T follicular helper cell (primary cell): ENCODE data around the gene HOXA13.

Source experiments
- DNase-seq: peaks from one replicate; pipeline ENCODE4 v3.0.0-alpha.2; 2020; ENCODE audit warnings: low read depth

The HOXA13 gene

DNA sequence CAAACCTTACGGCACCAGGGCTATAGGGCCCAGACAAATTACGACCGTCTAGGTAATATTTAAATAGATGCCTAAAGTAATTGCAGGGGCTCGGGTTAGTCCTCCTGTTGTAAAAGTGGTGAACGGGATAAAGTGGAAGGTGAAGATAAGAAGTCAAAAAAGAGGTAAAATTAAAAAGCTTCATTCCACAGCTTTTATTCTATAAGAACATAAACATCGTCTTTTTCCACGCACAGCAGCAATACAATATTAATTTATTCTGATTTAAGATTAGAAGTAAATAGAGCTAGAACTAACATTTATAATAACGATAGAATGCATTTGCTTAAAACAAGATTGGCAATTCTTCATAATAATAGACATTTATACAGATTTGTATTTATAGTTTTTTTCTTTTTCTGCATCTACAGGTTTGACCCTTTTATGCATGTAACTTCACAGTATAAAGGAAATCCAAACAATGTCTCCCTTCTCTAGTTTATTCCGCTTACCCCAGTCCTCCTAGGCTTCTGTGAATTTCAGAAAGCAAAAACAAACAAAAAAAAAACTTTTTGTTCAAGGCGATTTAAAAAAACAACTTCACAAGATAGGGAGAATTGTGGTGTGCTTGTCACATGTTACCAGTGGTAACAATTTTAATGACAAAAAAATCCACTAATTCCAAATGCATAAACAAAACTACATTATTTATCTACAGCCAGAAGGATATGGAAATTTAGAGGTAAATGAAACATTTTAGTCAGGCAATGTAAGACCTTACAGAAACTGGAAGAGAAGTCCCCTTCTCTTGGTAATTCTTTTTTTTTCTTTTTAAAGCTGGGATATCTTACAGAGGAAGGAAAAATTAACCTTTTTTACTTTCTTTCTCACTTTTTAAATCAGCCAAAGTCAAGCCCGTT lies 29.2 kb downstream of the HOXA13 start:
- no peak for DNase-seq

DNA sequence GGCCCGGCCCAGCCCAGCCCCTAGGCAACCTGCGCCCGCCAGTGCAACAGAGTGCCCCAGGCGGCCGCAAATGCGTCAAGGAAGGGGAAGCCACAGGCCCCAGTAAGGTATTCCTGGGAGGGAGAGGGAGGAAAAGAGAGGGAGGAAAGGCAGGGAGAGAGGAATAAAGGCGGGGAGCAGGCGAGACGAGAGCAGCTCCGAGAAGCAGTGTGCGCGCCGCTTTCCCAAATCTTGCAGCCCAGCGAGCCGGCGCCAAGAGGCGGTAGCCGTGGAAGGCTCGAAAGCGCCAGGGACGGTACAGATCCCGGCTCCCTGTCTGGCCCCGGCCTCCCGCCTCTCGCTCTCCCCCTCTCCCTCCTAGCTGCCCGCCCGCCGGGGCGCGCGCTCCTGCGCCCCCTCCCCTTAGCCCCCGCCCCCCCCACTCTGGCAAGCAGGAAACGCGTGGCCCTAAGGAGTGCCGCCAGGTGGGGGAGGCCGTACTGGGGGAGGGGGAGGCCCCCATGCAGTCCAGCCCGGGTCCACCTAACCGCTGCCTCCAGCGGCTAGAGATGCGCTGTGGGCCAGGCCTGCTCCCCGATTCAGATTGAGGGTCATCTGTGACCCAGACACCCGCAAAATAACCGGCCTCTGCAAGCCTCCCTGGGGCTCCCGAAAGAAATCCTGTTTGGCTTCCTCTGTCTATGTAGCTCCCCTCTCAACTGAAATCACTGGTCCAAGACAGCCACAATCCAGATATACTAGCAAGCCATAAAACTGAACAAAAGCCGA lies 30.0 kb downstream of the HOXA13 start:
- no peak for DNase-seq

DNA sequence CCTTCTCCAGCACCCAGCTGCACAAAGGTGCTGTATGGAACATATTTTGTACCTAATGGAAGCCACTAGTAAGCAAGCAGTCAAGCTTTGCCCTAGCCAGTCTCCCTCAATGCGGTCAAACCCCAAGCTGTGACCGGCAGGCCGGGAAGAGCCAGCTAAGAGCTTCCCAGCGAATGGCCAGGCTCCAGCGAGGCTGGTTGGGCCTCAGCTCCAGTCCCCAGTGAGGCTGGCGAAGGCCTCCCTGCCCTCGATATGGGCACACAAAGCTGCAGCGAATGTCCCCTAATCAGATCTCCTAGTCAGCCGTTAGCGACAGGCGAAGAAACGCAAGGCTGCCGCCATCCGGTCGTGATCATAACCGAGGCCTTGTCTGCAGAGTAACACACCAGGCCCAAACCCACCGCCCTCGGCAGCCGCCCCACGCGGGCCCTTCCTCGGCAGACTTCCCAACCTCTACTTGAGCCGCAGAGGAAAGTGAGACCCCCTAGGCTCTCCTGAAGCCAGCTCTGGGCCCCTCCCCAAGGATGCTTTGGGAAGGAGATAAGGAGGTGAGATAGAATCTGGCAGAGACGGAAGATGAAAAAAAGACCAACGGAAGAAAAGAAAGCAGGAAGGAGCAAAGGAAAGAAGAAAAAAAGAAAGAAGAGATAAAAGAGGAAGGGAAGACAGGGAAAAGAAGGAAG lies 31.5 kb downstream of the HOXA13 start:
- no peak for DNase-seq

DNA sequence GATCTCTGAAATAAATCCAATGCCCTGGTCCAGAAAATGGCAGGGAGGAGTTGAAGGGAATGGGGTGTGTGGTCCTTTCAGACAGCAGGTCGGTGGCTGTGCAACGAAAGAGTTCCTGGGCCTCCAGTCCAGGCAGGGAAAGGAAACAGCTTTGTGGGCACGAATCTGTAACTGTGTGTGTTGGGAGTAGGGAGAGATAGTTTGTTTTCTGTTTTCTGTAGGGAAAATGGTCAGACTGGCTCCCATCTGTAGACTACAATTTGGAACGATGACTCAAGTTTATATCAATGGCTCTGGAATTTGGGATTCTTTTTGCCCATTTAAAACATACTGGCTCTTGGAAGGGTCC lies 32.0 kb downstream of the HOXA13 start:
- no peak for DNase-seq

DNA sequence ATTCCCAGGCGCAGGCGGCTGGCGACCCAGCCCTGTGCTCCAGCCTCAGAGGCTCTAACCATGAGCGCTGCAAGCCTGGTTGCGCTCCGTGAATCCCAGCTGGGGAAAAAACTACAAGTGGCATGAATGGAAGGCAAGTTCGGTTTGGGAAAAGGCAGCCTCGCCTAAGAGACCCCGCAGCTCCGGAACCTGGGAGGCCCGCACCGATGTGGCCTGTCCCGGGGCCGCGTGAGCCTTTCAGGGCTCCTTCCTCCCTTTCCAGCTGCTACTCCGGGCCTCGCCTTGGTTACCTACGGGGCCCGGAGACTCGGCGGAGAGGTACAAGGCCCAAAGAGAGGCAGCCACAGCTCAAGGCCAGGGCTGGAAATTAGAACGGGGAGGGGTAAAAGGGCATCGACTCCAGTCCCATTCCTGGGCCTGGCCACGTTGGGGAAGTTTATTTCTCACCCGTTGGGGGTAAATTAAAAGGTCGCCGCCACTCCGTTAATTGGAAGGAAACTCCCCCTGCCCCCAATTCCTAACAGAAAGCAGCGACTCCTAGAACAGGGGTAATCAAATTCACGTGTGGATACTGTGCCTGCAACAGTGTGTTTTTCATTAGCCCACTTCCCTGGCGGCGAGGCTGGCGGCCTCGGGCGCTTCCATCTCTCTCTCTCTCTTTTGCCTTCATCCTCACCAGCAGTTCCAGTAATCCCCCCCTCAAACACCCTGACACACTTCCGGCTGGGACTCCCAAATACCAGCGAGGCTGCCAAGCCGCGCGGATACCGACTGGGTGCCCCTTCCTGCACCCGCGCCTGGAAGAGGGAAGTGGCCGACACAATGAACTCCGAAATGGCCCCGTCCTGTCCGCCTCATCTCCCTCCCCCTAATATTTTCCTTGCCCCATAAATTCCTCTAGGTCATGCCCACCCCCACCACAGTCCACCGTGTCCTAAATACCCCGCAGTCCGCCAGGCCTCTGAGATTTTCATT lies 33.1 kb downstream of the HOXA13 start:
- DNase-seq, result no peak

DNA sequence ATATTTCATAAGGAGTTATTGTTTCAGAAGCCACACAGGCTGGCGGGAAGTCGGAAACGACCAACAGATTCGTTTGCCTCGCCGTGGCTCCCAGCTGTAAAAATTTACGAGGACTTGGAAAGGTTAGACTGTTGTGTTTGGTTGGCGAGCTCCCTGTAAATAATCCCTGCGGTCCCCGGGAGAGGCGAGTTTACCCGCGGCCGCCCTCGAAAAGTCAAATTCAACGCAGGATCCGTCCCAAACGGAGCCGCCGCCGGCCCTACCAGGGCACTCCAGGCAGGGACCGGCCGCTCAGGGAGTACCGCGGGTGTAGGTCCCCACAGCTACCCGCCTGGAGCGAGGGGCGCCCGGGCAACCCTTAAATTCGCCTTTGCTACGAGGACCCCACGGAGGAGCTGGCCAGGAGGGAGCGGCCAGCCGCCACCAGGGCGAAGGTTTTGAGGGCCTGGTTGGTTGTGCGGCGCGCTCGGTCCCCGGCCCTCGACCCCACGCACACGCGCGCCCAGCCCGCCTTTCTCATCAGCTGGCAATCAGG lies 33.8 kb downstream of the HOXA13 start:
- no peak for DNase-seq

DNA sequence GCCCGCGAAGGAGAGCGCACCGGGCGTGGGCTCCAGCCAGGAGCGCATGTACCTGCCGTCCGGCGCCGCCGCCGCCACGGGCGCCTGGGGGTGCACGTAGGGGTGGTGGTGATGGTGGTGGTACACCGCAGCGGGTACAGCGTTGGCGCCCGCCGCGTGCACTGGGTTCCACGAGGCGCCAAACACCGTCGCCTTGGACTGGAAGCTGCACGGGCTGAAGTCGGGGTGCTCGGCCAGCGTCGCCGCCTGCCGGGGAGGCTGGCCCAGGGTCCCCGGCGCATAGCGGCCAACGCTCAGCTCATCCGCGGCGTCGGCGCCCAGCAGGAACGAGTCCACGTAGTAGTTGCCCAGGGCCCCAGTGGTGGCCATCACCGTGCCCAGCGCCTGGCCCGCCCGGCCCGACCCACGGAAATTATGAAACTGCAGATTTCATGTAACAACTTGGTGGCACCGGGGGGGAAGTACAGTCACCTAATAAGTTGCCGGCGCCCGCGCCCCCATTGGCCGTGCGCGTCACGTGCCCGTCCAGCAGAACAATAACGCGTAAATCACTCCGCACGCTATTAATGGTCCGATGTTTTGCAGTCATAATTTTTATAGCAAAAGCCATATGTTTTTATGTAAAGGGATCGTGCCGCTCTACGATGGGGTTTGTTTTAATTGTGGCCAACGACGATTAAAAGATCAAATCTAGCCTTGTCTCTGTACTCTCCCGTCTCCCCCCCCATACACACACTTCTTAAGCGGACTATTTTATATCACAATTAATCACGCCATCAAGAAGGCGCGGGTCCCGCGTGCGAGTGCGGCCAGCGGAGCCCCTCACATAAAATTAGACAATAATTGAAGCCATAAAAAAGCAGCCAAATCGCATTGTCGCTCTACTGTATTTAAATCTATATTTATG lies 34.5 kb downstream of the HOXA13 start, which contains the start of gene HOXA9:
Gene HOXA9 (minus strand): TSS at position 449 of the 907 bp plus-strand sequence. CDS start 80 bp downstream, at position 369.
- no peak for DNase-seq

DNA sequence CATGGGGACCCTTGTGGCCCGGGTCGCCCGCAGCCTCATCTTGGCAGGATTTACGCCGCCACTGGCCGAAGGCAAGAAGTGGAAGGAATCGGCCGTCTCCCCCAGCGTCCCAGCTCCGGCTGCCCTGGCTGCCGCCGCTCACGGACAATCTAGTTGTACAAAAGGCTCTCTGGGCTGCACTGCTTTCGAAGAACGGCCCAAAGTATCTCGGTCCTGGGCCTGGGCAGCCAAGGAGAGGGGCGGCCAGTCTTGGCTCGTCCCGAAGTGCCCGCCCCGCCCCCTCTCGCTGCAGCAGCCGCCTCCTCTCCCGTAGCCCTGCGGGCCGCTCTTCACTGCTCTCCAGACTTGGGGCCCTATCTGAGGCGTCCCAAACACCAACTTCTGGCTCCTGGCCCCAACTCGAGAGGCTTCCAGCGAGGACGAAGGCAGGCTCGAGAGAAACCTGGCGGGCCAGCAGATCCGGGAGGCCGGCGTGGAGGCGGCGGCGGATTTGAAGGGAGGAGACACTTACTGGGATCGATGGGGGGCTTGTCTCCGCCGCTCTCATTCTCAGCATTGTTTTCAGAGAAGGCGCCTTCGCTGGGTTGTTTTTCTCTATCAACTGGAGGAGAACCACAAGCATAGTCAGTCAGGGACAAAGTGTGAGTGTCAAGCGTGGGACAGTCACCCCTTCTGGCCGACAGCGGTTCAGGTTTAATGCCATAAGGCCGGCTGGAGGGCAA lies 35.4 kb downstream of the HOXA13 start:
- no peak for DNase-seq

DNA sequence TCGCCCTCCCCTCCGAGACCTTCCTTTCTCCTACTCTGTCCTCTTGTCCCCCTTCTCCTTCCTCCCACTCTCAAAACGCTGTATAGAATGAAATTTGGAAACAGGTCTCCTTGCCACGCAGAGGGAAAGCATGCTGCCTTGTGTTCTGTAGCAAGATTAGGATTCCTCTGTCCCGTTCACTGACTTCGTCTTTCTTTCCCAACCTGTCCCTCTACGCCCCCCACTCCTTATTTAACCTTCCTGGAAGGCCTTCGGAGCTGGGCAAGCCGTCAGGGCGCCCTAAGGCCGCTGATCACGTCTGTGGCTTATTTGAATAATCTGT lies 35.9 kb downstream of the HOXA13 start:
- DNase-seq, result no peak

DNA sequence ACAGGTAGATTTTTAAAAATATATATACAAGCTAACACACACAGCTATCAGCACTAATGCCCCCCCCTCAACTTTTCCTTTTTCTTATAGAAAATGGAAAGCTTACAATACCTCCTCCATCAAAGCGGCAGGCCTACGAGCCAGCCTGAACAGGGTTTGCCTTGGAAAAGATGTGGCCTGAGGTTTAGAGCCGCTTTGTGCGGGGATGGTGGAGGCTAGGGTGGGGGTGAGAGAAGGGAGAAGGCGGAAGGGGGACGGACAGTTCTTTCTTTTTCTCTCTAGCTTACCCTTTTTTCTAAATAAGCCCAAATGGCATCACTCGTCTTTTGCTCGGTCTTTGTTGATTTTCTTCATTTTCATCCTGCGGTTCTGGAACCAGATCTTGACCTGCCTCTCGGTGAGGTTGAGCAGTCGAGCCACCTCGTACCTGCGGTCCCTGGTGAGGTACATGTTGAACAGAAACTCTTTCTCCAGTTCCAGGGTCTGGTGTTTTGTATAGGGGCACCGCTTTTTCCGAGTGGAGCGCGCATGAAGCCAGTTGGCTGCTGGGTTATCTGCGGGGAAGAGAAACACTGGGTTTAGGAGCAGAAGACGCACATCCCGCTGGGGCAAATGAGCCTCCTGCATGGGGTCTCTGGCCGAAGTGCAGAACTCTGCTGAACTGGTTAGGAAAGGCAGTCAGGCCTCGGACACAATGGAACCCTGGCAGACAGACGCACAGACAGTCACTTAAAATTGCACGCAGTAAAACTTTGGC lies 36.4 kb downstream of the HOXA13 start:
- DNase-seq, result no peak

DNA sequence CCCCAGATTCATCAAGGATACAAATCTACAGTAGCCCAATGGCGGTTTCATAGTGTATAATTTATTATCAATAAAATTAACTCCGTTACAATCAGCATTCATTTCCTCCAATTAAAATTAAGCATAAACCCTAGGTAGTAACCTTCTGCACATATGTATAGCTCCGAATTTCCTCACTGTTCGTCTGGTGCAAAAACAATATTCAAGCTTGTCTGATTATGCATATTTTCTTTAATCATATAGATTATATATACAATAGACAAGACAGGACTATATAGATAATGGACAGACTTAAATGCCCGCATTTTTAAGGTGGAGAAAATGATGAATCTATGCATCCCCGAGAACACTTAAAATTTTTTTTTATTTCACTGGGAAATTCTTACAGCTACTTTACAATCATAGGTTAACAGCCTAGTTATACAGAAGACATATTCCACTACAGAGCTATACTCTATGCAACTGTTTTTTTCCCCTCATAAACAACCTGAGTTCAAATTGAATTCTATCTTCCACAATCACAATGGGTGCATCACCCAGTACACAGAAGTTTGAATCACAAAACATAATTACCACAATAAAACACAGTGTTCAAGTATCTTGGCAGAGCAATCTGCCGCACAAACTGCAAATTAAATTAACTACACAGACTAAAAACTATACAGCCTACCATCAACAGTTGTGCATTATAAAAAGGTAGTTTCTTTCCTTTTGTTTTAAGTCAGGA lies 37.2 kb downstream of the HOXA13 start:
- DNase-seq, result no peak

DNA sequence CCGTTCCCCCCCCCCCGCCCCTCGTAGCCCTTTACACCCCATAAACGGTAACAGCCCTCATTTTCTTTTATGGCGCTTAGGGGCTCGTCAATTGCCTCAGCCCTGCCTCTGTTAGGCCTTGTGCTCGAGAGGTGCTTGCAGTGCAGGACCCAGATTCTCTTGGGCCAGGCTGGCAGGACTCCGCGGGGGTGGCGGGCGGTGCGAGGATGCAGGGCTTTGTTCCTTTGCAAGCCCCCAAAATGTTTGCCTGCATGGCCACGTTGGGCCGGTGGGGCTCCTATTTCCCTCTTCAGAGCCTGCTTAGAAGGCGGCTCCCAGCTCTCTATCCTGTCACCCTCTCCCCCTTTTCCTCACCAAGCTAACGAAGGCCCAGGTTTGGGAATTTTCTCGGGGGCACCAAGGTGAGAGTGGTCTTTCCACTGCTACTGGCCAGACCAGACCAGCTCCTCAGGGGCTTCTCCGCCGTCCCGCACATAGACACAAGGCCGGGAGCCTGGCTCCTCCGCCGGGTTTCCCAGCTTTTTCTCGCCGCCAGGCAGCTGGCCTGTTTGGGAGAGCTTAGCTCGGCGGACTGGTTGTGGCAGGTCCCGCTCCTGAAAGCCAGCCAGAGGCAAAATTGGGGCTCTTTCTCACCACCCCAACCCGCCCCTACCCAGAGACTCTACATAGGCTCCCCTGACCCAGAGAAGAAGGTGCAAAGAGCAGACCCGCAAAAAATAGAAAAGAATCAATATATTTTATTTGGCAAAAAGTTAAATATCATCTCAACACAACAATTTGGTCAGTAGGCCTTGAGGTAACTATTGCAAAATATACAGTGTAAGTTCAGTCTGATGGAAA lies 38.0 kb downstream of the HOXA13 start:
- no peak for DNase-seq

DNA sequence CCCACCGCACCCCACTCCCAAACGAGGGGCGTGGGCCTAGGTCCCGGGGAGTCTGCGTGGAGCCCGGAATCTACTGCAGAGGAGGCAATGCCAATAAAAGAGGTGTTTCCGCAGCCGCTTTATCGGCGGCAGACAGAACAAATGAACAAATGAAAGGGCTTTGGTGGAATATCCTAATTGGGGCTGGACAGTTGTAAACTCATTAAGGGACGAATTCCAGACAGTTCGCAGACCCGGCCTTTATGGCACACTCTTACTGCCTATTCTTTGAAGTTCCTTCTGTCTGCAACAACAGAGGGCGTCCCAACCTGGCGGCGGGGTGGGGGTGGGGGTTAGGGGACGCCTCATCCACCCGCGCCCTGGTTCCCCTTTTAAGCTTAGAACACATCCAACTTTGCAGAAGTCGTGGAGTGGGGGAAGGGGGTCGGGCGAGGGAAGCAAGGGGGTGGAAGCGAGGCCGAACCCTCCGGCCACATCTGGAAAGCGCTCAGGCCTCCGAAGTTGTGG lies 38.6 kb downstream of the HOXA13 start:
- DNase-seq, result no peak

DNA sequence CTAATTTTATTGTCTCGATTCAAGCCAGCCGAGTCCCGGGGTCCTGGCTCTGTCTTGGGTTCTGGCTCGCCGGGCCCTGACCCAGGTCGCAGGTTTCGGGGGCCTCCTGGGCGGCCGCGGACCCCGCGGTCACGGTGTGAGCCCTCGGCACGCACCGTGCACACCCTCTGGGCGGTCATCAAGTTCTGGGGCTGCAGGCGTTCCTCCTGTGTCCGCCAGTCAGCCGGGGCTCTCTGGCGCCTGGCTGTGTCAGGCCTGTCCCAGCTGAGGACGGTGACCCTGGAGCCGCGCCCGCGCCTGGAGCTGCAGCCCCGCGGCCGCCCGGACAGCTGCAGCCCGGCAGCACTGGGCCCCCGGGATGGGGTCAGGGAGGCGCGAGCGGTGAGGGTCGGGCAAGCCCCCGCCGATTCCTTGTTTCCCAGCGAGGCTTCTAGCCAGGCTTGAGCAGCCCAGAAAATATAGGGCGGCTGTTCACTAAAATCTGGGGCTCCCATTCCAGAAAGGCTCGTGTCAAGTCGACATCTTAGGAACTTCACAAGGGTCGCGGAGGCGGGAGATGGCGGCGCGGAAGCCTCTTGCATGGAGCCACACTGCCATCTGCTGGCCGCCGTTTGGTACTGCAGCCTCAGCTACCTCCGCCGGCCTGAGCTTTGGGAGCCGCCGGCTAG lies 39.2 kb downstream of the HOXA13 start:
- peak; percentile 69 for DNase-seq

DNA sequence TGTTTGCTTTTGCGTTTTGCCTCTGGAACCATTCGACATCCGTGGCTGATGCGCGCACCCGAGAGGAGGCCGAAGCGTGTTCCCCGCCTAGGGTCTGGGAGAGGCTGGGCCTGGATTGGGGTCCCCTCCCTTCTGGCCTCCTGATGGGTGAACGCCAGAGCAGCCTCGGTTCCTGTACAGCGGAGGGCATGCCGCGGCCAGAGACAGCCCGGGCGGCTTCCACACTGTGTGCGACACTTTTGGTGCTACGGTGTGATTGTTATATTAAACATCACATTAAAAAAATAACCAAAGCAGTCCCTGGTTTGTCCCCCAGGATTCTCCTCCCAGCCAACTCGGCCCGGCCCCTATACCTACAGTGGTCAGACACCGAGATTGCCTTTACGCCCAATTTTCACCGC lies 39.7 kb downstream of the HOXA13 start:
- DNase-seq, result no peak
